K562 (cell line): ENCODE results near the gene ERICH2. TPM values are rescaled to one million over a fixed set of nuclear protein-coding genes. Genes with fewer than 3 reads are reported as not detected.

Experiments used
- ATAC-seq: fragments of 200-7000 bp; cut with Tn5 transposase; 3 replicates; pipeline ENCODE4 v1.9.1; 2020; ENCODE audit warnings: moderate library complexity
- BruUV-seq: library from RNA; stranded (reverse); fragments of 400-500 nt; replicated peaks from 2 replicates; lab custom pipeline; 2021; lab: Mats Ljungman, UMichigan
- CTCF ChIA-PET: fragments of 300-600 bp; formaldehyde crosslinking; extraction: SDS; loops from one replicate; lab custom pipeline; 2021; ENCODE audit warnings: low intra/inter-chr PET ratio; lab: Yijun Ruan, JAX
- POLR2A ChIA-PET: fragments of 300-600, 350-650 bp; sonication (Branson Sonifier 250); formaldehyde crosslinking; extraction: SDS; loops from one replicate; lab custom pipeline; 2021; ENCODE audit warnings: antibody characterized with exemption, inconsistent platforms; lab: Yijun Ruan, JAX
- DNase-seq, 4 experiments: peaks; one replicate each; pipeline versions ENCODE4 v3.0.0 to v3.0.0-alpha.2; 2011 to 2018; ENCODE audit warnings: low spot score in 3 of 4, mixed read lengths in 3 of 4; ENCODE audit errors: extremely low read depth in 1 of 4
- FAIRE-seq: peaks from 2 replicates; lab custom pipeline; 2011; peaks lifted over from hg19 to GRCh38; lab: Jason Lieb, UNC
- H2AFZ ChIP-seq: 2 replicates; pipeline ENCODE4 v1.6.0; 2011; ENCODE audit warnings: low read depth, low read length, control low read depth, inconsistent platforms
- H3K27ac ChIP-seq: fragments of 200-600 bp; 3 replicates; pipeline ENCODE4 v1.8.0; 2011; ENCODE audit warnings: low read depth, mild to moderate bottlenecking, control low read depth, inconsistent platforms, low read length, moderate library complexity, mixed read lengths; ENCODE audit errors: extremely low read depth
- H3K27me3 ChIP-seq, 2 experiments: fragments of 300-600 bp in 1 of 2; 2 replicates in 1 of 2; 3 replicates in 1 of 2; pipeline versions ENCODE4 v1.6.0 to v1.8.0; 2011; ENCODE audit warnings: inconsistent platforms in 2 of 2, low read length in 2 of 2, mild to moderate bottlenecking in 1 of 2, mixed read lengths in 1 of 2, moderate library complexity in 1 of 2; ENCODE audit not compliant: control insufficient read depth in 2 of 2, insufficient read depth in 2 of 2
- H3K36me3 ChIP-seq: fragments of 300-600 bp; 3 replicates; pipeline ENCODE4 v1.8.0; 2011; ENCODE audit warnings: mild to moderate bottlenecking, low read length, inconsistent platforms; ENCODE audit not compliant: control insufficient read depth, insufficient read depth
- H3K4me1 ChIP-seq, 2 experiments: fragments of 200-600 bp in 1 of 2; replicated peaks in 1 of 2; 2 replicates in 1 of 2; 3 replicates in 1 of 2; pipeline versions ENCODE4 v1.5.1 to v1.8.0; 2011; ENCODE audit warnings: inconsistent platforms in 2 of 2, low read length in 2 of 2, mild to moderate bottlenecking in 1 of 2, mixed read lengths in 1 of 2, moderate library complexity in 1 of 2; ENCODE audit not compliant: control insufficient read depth in 2 of 2, insufficient read depth in 2 of 2
- H3K4me2 ChIP-seq: 2 replicates; pipeline ENCODE4 v1.6.1; 2011; ENCODE audit warnings: low read length, control low read depth, inconsistent platforms, mixed read lengths; ENCODE audit not compliant: insufficient read depth
- H3K4me3 ChIP-seq: fragments of 200-600 bp; sonication (generic), shearing (Covaris generic); 2 replicates; pipeline ENCODE4 v1.5.1; 2016; ENCODE audit warnings: control low read depth, inconsistent platforms
- H3K79me2 ChIP-seq: fragments of 200-600 bp; 3 replicates; pipeline ENCODE4 v1.8.0; 2011; ENCODE audit warnings: low read length, inconsistent platforms; ENCODE audit not compliant: control insufficient read depth, insufficient read depth
- H3K9ac ChIP-seq, 2 experiments: 2 replicates each; pipeline versions ENCODE4 v1.6.0 to v1.6.1; 2011; ENCODE audit warnings: low read depth in 2 of 2, low read length in 2 of 2, control low read depth in 1 of 2, inconsistent platforms in 1 of 2, mild to moderate bottlenecking in 1 of 2, mixed read lengths in 1 of 2; ENCODE audit not compliant: insufficient read depth in 1 of 2
- H3K9me1 ChIP-seq: one replicate; pipeline ENCODE4 v1.6.0; 2011; ENCODE audit warnings: inconsistent platforms, mild to moderate bottlenecking, low read length, moderate library complexity; ENCODE audit not compliant: control insufficient read depth, insufficient read depth
- H3K9me3 ChIP-seq: replicated peaks from 2 replicates; pipeline ENCODE4 v1.5.1; 2011; ENCODE audit warnings: low read depth, low read length, inconsistent platforms; ENCODE audit not compliant: control insufficient read depth, insufficient read depth
- H4K20me1 ChIP-seq: replicated peaks from 2 replicates; pipeline ENCODE4 v1.6.1; 2011; ENCODE audit warnings: low read length, inconsistent platforms, mixed read lengths; ENCODE audit not compliant: control insufficient read depth, insufficient read depth
- ARID2 ChIP-seq: fragments of 450-650 bp; IDR thresholded peaks from 2 replicates; pipeline ENCODE4 v1.6.1; 2017; ENCODE audit warnings: antibody characterized with exemption, mild to moderate bottlenecking
- CC2D1A ChIP-seq: fragments of 450-650 bp; IDR thresholded peaks from 2 replicates; pipeline ENCODE4 v1.6.1; 2017; ENCODE audit warnings: mild to moderate bottlenecking
- GATAD2B ChIP-seq: fragments of 450-650 bp; IDR thresholded peaks from 2 replicates; pipeline ENCODE4 v1.6.1; 2017; ENCODE audit warnings: mild to moderate bottlenecking, borderline replicate concordance
- KHSRP ChIP-seq: fragments of 450-650 bp; IDR thresholded peaks from 2 replicates; pipeline ENCODE4 v1.6.1; 2017
- MAFK ChIP-seq: IDR thresholded peaks from 2 replicates; pipeline ENCODE4 v1.6.1; 2011; ENCODE audit warnings: low read length, improper control_type of control experiment
- RCOR1 ChIP-seq, 2 experiments: IDR thresholded peaks; 2 replicates each; pipeline ENCODE4 v1.6.1; 2012; ENCODE audit warnings: low read depth in 2 of 2, low read length in 2 of 2, borderline replicate concordance in 1 of 2, improper control_type of control experiment in 1 of 2
- SMC3 ChIP-seq: conservative IDR thresholded peaks from 2 replicates; pipeline ENCODE4 v1.6.1; 2011; ENCODE audit warnings: low read depth, low read length, improper control_type of control experiment; ENCODE audit not compliant: insufficient read depth
- TBL1XR1 ChIP-seq, 2 experiments: IDR thresholded peaks; 2 replicates each; pipeline ENCODE4 v1.6.1; 2012; ENCODE audit warnings: improper control_type of control experiment in 2 of 2, low read length in 2 of 2, mild to moderate bottlenecking in 1 of 2
- TFAM ChIP-seq: fragments of 250-450 bp; sonication (Bioruptor Pico); conservative IDR thresholded peaks from 2 replicates; pipeline ENCODE4 v1.5.0; 2021; ENCODE audit warnings: mild to moderate bottlenecking, moderate library complexity
- ZNF668 ChIP-seq: fragments of 250-450 bp; sonication (Bioruptor Pico); IDR thresholded peaks from 2 replicates; pipeline ENCODE4 v1.8.0; 2022; ENCODE audit warnings: mild to moderate bottlenecking, inconsistent platforms
- WGBS: fragments of 100-300 bp; shearing (Covaris generic); methylation state at CpG from one replicate; pipeline ENCODE4 v1.1.6; 2016; ENCODE audit warnings: low coverage, mixed read lengths; ENCODE audit not compliant: insufficient coverage; ENCODE audit errors: missing lambda C conversion rate; 5-methylcytosine and 5-hydroxymethylcytosine counted together
- in situ Hi-C: fragments of 300-500 bp; cut with MboI; formaldehyde crosslinking; loops from 4 replicates; pipeline ENCODE4 v1.15.0; 2018; ENCODE audit warnings: inconsistent platforms, mixed read lengths
- intact Hi-C: fragments of 100-400 bp; cut with micrococcal nuclease; formaldehyde crosslinking; loops from 2 replicates; pipeline ENCODE4 v1.14.2; 2022
- polyA plus RNA-seq, 8 experiments: library from polyadenylated mRNA; depleted of rRNA in 4 of 8; stranded (reverse) in 5 of 8; unstranded in 3 of 8; fragments of >200 nt; fragmentation: Nextera tagmentation in 2 of 8; fragmentation: Illumina TruSeq in 1 of 8; extraction: Ambion mirVana in 2 of 8; extraction: Trizol in 1 of 8; gene quantifications; 2 replicates each; pipeline versions ENCODE4 v1.2.1 to v1.2.3, GENCODE V29; 2011 to 2014; ENCODE audit warnings: inconsistent platforms in 1 of 8, missing spikeins in 1 of 8
- total RNA-seq, 7 experiments: library from RNA; depleted of rRNA in 6 of 7; stranded (reverse); fragments of >200 nt in 6 of 7; fragmentation: Illumina TruSeq in 2 of 7; extraction: Trizol in 2 of 7; gene quantifications; 2 replicates each; pipeline versions ENCODE4 v1.2.1 to v1.2.3, GENCODE V29; 2011 to 2021; ENCODE audit warnings: low replicate concordance in 1 of 7
- TF ChIP-seq, protein P1 (sequence below): fragments of 200-800 bp; sonication (Bioruptor generic); IDR thresholded peaks from 2 replicates; pipeline ENCODE4 v1.6.1; 2017; ENCODE audit warnings: missing genetic modification characterization, missing compliant biosample characterization
- TF ChIP-seq, protein P2 (sequence below): fragments of 450-650 bp; IDR thresholded peaks from 2 replicates; pipeline ENCODE4 v1.7.0; 2016; ENCODE audit warnings: borderline replicate concordance
- TF ChIP-seq, protein P3 (sequence below): fragments of 450-650 bp; IDR thresholded peaks from 2 replicates; pipeline ENCODE4 v1.6.1; 2016; ENCODE audit warnings: borderline replicate concordance

The ERICH2 gene
- total and polyA plus RNA-seq, 9 of the 15 experiments (the other 6 are each of a cell fraction or from before 2014, with no cell fraction given), result 0.85 to 2.4 (median 1.6) TPM

DNA sequence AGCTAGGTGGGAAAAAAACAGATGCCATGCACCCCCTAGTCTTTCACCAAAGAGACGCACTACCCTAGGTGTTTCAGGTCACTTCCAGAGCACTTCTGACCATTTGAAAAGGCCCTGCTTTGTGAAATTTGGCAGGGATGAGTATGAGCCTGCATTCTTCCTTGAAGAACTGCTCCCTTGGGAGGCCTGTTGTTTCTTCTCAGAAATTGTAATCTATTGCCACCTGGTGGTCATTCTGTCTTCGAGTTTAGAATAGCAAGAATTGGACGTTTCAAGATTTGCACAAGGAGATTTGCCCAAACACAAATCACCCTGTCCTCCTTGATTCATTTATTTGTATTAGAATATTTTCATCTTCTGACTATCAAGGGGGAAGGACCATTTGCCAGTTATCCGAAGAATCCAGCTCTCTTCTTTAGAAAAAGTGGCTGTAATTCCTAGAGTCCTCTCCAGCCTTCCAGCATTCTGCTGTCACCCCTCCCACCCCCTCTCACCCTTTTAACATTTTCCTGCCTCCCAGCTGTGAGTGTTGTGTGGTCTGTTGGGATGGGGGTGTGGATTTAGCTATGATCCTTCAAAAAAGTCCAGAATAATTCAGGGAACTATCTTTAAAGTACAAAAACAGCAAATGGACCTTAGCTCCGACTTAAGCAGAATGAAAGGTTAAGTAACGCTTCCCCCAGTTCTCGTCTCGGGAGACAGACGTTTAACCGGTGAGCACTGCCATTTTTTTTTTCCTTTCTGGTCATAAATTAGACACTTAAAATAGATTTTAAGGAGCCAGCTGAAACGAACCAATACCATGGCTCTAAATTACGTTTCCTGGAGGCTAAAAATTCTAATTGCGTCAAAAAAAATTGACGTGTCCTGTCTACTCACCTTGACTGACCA, 42.8 kb downstream of the ERICH2 start:
- BruUV-seq, result no TSS peak
- Histone ChIP-seq H3K9me3 (no peaks in the 10 kb centered on the region), H3K27me3 (peaks cover 0 to 7% of the 10 kb centered on the region in 2 experiments; a peak in 1 of 5 replicates), H3K79me2 (no peaks in the 10 kb centered on the region; the same call in 2 of the 3 replicates), H3K4me2 (no peak overlapping the region), H3K4me3 (no peak overlapping the region), H3K9me1 (no peaks in the 10 kb centered on the region), H3K9ac (no peak overlapping the region), H2AFZ (peak overlapping the region; percentile 20; the same call in 1 of the 2 replicates), H3K27ac (no peak overlapping the region), H4K20me1 (no peaks in the 10 kb centered on the region), H3K36me3 (no peaks in the 10 kb centered on the region), H3K4me1 (peaks cover 6 to 30% of the 10 kb centered on the region in 2 experiments)
- POLR2A ChIA-PET, result interaction anchor here (0.6 to 1.0 kb wide), 2 partner anchors 357 to 452 kb away, joined by 3 to 4 read pairs; no protein-coding TSS in a partner anchor
- in situ Hi-C loops, result loop anchor here (5.0 to 25.0 kb wide), 3 partner anchors 448 to 876 kb away; no protein-coding TSS in a partner anchor
- DNase-seq (peak; percentile 64 to 88 (median 70)), FAIRE-seq (peak; percentile 97), ATAC-seq (peak; percentile 40)
- WGBS, result 20% methylated on average over 14 of the region's 14 CpGs
- intact Hi-C loops, result loop anchor here (1.0 to 10.0 kb wide), 7 partner anchors 77 to 1360 kb away; no protein-coding TSS in a partner anchor
- CTCF ChIA-PET, result interaction anchor here (0.6 to 4.8 kb wide), 15 partner anchors 60 to 1361 kb away, joined by 3 to 41 read pairs (median 10); no protein-coding TSS in a partner anchor
- TF ChIP-seq ARID2, result peak; percentile 95
- no peak for TF ChIP-seq GATAD2B
- no peak for TF ChIP-seq ZNF668 (CRISPR knock-in tag)
- TF ChIP-seq, protein P1, sequence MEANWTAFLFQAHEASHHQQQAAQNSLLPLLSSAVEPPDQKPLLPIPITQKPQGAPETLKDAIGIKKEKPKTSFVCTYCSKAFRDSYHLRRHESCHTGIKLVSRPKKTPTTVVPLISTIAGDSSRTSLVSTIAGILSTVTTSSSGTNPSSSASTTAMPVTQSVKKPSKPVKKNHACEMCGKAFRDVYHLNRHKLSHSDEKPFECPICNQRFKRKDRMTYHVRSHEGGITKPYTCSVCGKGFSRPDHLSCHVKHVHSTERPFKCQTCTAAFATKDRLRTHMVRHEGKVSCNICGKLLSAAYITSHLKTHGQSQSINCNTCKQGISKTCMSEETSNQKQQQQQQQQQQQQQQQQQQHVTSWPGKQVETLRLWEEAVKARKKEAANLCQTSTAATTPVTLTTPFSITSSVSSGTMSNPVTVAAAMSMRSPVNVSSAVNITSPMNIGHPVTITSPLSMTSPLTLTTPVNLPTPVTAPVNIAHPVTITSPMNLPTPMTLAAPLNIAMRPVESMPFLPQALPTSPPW (CRISPR knock-in tag), result peak; percentile 48; the same call in 1 of the 2 replicates
- peak; percentile 94 for TF ChIP-seq SMC3
- TF ChIP-seq MAFK, result no peak
- TF ChIP-seq CC2D1A, result peak; percentile 77; the same call in 1 of the 2 replicates
- TF ChIP-seq, protein P2, sequence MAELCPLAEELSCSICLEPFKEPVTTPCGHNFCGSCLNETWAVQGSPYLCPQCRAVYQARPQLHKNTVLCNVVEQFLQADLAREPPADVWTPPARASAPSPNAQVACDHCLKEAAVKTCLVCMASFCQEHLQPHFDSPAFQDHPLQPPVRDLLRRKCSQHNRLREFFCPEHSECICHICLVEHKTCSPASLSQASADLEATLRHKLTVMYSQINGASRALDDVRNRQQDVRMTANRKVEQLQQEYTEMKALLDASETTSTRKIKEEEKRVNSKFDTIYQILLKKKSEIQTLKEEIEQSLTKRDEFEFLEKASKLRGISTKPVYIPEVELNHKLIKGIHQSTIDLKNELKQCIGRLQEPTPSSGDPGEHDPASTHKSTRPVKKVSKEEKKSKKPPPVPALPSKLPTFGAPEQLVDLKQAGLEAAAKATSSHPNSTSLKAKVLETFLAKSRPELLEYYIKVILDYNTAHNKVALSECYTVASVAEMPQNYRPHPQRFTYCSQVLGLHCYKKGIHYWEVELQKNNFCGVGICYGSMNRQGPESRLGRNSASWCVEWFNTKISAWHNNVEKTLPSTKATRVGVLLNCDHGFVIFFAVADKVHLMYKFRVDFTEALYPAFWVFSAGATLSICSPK, result no peak
- no peak for TF ChIP-seq TFAM
- 0 out of 4 replicates have a peak, but pooled peaks of 1 of the 2 experiments have one; percentile 17 for TF ChIP-seq RCOR1 (IDR thresholded peaks at IDR 0.05; ENCODE audit: borderline replicate concordance in 1 of 2, low read depth in 2 of 2, low read length in 2 of 2)
- no peak for TF ChIP-seq TBL1XR1 (IDR thresholded peaks at IDR 0.05; ENCODE audit: low read length in 2 of 2)
- TF ChIP-seq, protein P3, sequence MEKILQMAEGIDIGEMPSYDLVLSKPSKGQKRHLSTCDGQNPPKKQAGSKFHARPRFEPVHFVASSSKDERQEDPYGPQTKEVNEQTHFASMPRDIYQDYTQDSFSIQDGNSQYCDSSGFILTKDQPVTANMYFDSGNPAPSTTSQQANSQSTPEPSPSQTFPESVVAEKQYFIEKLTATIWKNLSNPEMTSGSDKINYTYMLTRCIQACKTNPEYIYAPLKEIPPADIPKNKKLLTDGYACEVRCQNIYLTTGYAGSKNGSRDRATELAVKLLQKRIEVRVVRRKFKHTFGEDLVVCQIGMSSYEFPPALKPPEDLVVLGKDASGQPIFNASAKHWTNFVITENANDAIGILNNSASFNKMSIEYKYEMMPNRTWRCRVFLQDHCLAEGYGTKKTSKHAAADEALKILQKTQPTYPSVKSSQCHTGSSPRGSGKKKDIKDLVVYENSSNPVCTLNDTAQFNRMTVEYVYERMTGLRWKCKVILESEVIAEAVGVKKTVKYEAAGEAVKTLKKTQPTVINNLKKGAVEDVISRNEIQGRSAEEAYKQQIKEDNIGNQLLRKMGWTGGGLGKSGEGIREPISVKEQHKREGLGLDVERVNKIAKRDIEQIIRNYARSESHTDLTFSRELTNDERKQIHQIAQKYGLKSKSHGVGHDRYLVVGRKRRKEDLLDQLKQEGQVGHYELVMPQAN, result no peak
- no peak for TF ChIP-seq KHSRP
